Islet precursor cell (in vitro differentiated cells): ENCODE results near the gene S100A16.
"Not testable (repeated sequence)": the region's sequence is repeated elsewhere in the genome, so short reads cannot be mapped to it uniquely, and the experiment has no call there.

ENCODE experiments used
- DNase-seq: peaks from one replicate; pipeline ENCODE4 v3.0.0-alpha.2; 2018

Gene S100A16

GRCh38 chr1:153612755-153613331 is at the start of gene S100A16:
S100A16 (minus strand) TSS chr1:153613137; CDS start chr1:153608151, 4,986 bp downstream.
- peak; percentile 83 for DNase-seq

- DNase-seq, result no peak
Observed at GRCh38 chr1:153662269-153662668, 49.3 kb upstream of the S100A16 start.

- no peak for DNase-seq
Observed at GRCh38 chr1:153661111-153661708, 48.3 kb upstream of the S100A16 start.

- DNase-seq, result no peak
Observed at GRCh38 chr1:153659656-153660055, 46.7 kb upstream of the S100A16 start.

GRCh38 chr1:153659175-153659534 is 46.2 kb upstream of the S100A16 start:
- DNase-seq, result no peak

GRCh38 chr1:153658400-153659174 is 45.6 kb upstream of the S100A16 start, which contains the start of gene SNAPIN:
SNAPIN (plus strand) TSS chr1:153658703; CDS start chr1:153658744, 41 bp downstream.
- peak; percentile 95 for DNase-seq

- no peak for DNase-seq
Observed at GRCh38 chr1:153655333-153655732, 42.4 kb upstream of the S100A16 start.

- DNase-seq, result peak; percentile 63
Observed at GRCh38 chr1:153652805-153653500, 40.0 kb upstream of the S100A16 start.

- no peak for DNase-seq
Observed at GRCh38 chr1:153651771-153652170, 38.8 kb upstream of the S100A16 start.

- no peak for DNase-seq
Observed at GRCh38 chr1:153649863-153650235, 36.9 kb upstream of the S100A16 start.

- no peak for DNase-seq
Observed at GRCh38 chr1:153649137-153649862, 36.4 kb upstream of the S100A16 start.

- DNase-seq, result no peak
Observed at GRCh38 chr1:153648000-153648643, 35.2 kb upstream of the S100A16 start.

- no peak for DNase-seq
Observed at GRCh38 chr1:153647346-153647714, 34.4 kb upstream of the S100A16 start.

- DNase-seq, result no peak
Observed at GRCh38 chr1:153646672-153647345, 33.9 kb upstream of the S100A16 start.

- no peak for DNase-seq
Observed at GRCh38 chr1:153643816-153644215, 30.9 kb upstream of the S100A16 start.

- no peak for DNase-seq
Observed at GRCh38 chr1:153643100-153643499, 30.2 kb upstream of the S100A16 start.

GRCh38 chr1:153642161-153642560 is 29.2 kb upstream of the S100A16 start:
- DNase-seq, result no peak

GRCh38 chr1:153640861-153641260 is 27.9 kb upstream of the S100A16 start:
- DNase-seq, result no peak

GRCh38 chr1:153640213-153640612 is 27.3 kb upstream of the S100A16 start:
- not testable (repeated sequence) for DNase-seq

GRCh38 chr1:153639280-153639679 is 26.3 kb upstream of the S100A16 start:
- DNase-seq, result no peak

- no peak for DNase-seq
Observed at GRCh38 chr1:153638261-153638660, 25.3 kb upstream of the S100A16 start.

- no peak for DNase-seq
Observed at GRCh38 chr1:153636312-153636711, 23.4 kb upstream of the S100A16 start.
